ENCODE data around the gene GPC2. TPM values are rescaled to one million over a fixed set of nuclear protein-coding genes. Genes with fewer than 3 reads are reported as not detected.
"Not testable (repeated sequence)": the region's sequence is repeated elsewhere in the genome, so short reads cannot be mapped to it uniquely, and the experiment has no call there.

Gene GPC2
- total RNA-seq, 1 donor from 2014 or later: 75.0 TPM

DNA sequence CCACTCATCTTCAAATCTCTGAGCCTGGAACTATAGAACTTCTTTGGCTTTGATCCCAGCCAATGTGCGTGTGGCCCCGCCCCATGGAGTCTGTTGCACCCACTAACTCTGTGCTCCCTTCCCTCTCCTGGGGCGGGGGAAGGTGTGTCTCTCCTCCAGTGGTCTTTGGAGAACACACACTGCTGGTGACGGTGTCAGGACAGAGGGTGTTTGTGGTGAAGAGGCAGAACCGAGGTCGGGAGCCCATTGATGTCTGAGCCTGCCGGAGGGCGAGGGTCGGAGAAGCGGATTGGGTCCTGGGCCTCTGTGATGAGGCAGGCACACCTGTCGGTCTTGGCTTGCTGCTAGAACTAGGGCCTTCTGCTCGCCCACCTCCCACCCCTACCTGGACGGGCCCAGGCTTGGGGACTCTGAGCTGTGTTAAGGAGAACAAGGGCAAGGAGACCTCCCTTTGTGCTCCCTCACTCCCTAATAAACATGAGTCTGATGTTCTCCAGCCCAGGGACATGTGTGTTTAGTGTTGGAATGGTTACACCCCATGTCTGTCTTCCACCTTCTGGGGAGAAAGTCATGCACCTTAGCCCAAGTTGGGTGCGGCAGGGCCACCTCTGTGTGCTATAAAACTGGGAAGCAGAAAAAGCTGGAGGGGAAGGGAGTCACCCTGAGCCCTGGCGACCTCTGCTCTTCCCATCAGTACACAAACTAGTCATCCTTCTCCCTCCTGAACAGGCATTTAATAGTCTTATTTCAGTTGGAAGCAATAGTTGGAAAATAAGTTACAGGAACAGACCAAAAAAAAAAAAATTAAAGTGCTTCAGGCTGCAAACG, 23.3 kb downstream of the GPC2 start:
- DNase-seq (ENCODE audit: low spot score in 2 of 2) (peak in 1 of 2 donors; percentile 14), FAIRE-seq (no peak)

GRCh38 chr7:100152937-100153666, 24.1 kb downstream of the GPC2 start:
- no peak for FAIRE-seq
- DNase-seq (ENCODE audit: low spot score in 2 of 2): no peak

DNA sequence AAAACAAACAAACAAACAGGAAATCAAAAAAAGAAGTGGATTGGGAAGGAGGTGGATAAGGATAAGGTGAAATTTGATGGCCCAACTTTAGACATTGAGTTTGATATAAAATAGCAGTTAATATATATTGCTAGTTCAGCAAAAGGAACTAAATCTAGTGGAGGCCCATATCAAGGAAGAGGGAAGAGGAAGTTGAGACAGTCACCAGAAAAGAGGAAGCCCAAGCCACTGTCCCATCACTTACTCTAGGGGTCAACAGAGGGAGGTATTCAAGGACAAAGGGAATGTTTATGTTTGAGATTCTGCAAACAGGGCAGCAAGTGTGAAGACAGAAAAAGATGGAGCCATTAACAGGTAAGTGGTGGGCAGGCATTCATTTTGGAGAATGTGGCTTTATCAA, 24.8 kb downstream of the GPC2 start:
- FAIRE-seq (no peak), DNase-seq (ENCODE audit: low spot score in 2 of 2) (no peak)

- DNase-seq (ENCODE audit: low spot score in 2 of 2): peak; percentile 90 to 97
These were observed 28.4 kb downstream of the GPC2 start, which contains the start of gene LAMTOR4 for GRCh38 chr7:100148559-100149328. LAMTOR4 (plus strand) TSS chr7:100148918; CDS start chr7:100148973, 55 bp downstream.

GRCh38 chr7:100148225-100148558, 29.0 kb downstream of the GPC2 start:
- FAIRE-seq (no peak), DNase-seq (ENCODE audit: low spot score in 2 of 2) (no peak)

More at GRCh38 chr7:100148559-100149328, 28.4 kb downstream of the GPC2 start, which contains the start of gene LAMTOR4:
- FAIRE-seq: peak; percentile 95

- DNase-seq (ENCODE audit: low spot score in 2 of 2): no peak
- no peak for FAIRE-seq
These were observed 29.9 kb downstream of the GPC2 start for GRCh38 chr7:100147278-100147677.

GRCh38 chr7:100146350-100146749, 30.8 kb downstream of the GPC2 start:
- FAIRE-seq: not testable (repeated sequence)

GRCh38 chr7:100142461-100142860, 34.7 kb downstream of the GPC2 start:
- FAIRE-seq (no peak), DNase-seq (ENCODE audit: low spot score in 2 of 2) (no peak)

More at GRCh38 chr7:100146350-100146749, 30.8 kb downstream of the GPC2 start:
- not testable (repeated sequence) for DNase-seq (ENCODE audit: low spot score in 2 of 2)

- no peak for FAIRE-seq
These were observed 35.6 kb downstream of the GPC2 start for GRCh38 chr7:100141555-100141949.

DNA sequence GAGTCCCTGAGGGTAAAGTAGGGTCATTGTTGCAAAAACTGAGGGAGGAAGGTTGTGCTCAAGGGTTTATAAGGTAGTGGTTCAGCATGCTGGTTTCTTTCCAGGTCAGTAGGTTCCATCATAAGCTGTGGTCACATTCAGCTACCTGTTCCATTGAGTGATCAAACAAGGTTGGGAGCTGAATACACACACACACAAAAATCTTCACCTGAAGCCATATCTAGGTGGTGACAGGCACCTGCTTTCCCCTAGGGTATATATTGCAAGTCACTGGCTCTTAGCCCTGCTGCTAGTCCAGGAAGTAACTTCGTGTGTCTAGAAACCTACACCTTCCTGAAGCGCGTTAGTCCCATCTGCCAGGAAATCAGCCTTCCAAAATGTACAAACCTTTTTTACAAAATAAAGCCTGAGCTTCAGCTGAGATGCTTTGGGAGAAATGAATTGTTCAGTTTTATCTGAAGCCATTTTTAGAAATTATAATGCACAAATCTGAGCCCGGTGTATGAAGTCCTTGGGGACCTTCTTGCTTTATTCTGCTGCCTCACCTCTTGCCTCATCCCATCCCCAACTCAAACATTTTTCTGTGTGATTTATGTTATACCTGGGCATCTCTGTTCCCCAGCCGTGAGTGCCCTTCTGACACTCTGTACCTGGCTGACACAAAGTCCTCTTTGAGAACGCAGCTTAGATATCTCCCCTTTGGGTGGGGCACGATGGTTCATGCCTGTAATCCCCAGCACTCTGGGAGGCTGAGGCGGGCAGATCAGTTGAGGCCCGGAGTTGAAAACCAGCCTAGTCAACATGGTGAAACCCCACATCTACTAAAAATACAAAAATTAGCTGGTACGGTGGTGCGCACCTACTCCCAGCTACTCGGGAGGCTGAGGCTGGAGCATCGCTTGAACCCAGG, 39.1 kb downstream of the GPC2 start:
- no peak for FAIRE-seq
- no peak for DNase-seq (ENCODE audit: low spot score in 2 of 2)

More at GRCh38 chr7:100141555-100141949, 35.6 kb downstream of the GPC2 start:
- no peak for DNase-seq (ENCODE audit: low spot score in 2 of 2)

DNA sequence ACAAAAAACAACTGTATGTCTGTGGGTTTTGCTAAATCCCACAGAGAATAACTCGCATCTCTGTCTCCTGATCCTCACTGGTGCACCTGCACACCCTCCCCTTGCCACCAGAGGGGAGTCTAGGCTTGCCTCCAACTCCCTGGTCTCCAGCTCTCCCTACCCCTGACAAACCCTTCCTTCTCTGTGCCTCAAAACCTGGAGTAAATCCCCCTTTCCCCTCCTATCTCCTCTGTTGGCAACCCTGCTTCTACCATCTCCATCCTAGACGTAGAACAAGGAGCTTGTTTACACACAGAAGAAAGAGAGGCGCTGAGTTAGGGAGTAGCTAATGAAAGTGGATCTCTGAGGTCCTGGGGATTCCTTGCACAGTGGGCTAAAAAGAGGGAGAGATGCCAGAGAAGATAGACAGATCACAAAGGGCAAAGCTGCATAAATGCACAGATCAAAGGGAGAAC, 44.5 kb downstream of the GPC2 start:
- peak in 1 of 2 donors; percentile 58 for DNase-seq (ENCODE audit: low spot score in 2 of 2)
- FAIRE-seq: no peak

GRCh38 chr7:100132126-100132525, 45.1 kb downstream of the GPC2 start:
- FAIRE-seq: no peak
- no peak for DNase-seq (ENCODE audit: low spot score in 2 of 2)

GRCh38 chr7:100130608-100131453, 46.4 kb downstream of the GPC2 start:
- FAIRE-seq: no peak
- peak; percentile 66 to 75 for DNase-seq (ENCODE audit: low spot score in 2 of 2)

GRCh38 chr7:100130220-100130607, 47.0 kb downstream of the GPC2 start:
- not testable (repeated sequence) for DNase-seq (ENCODE audit: low spot score in 2 of 2); FAIRE-seq

DNA sequence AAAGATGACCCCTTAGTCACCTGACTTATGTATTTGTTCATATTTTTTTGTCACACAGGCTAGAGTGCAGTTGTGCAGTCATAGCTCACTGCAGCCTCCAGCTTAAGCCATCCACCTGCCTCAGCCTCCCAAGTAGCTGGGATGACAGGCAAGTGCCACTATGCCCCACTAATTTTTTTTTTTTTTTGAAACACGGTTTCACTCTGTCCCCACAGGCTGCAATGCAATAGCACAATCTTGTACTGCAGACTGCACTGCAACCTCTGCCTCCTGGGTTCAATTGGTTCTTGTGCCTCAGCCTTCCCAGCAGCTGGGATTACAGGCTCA, 48.6 kb downstream of the GPC2 start:
- FAIRE-seq: no peak
- DNase-seq (ENCODE audit: low spot score in 2 of 2): no peak

DNA sequence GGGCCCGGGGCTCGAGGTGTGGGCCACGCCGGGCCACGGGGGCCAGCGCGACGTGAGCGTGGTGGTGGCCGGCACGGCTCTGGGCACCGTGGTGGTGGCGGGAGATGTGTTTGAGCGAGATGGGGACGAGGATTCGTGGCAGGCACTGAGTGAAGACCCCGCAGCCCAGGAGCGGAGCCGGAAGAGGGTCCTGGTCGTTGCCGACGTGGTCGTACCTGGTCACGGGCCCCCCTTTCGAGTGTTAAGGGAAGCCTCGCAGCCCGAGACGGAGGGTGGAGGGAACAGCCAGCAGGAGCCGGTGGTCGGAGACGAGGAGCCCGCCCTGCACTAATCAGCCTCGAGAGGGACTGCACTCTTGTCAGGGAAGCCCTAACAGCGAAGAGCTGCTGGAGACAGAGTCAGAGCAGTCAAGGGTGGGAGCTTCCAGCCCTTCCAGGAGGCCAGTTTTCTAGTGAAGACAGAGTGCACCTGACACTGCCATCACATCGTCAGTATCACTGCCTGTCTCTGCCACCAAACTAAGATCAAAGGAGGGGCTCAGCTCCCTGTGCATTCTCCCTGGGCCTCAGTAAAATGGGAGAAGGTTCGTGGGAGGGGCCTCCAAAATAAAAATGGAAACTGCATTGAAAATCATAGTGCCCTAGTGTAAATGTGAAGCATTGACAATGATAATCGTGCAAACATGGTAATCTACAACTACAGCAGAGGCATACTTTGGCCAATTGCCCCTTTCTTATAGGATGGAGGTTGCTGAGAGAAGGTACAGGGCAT, 49.1 kb downstream of the GPC2 start:
- no peak for FAIRE-seq
- DNase-seq (ENCODE audit: low spot score in 2 of 2): no peak

GRCh38 chr7:100126931-100127865, 50.0 kb downstream of the GPC2 start, which contains the start of gene MBLAC1:
MBLAC1 (plus strand) TSS chr7:100126967; CDS start chr7:100127396, 429 bp downstream.
- DNase-seq (ENCODE audit: low spot score in 2 of 2) (peak; percentile 91 to 92), FAIRE-seq (no peak)
